Kidney epithelial cell (primary cell): ENCODE results near the gene STK32B. TPM values are rescaled to one million over a fixed set of nuclear protein-coding genes. Genes with fewer than 3 reads are reported as not detected.
A peak's percentile ranks its signal among the peaks of the same experiment; 100 is the strongest.

Experiments
- DNase-seq: peaks from one replicate; pipeline ENCODE4 v3.0.0-alpha.2; 2010; ENCODE audit warnings: low read depth
- H3K27me3 ChIP-seq: 2 replicates; pipeline ENCODE4 v1.6.0; 2011; ENCODE audit warnings: low read length; ENCODE audit not compliant: control insufficient read depth, insufficient read depth
- H3K36me3 ChIP-seq: 2 replicates; pipeline ENCODE4 v1.5.1; 2011; ENCODE audit warnings: low read length; ENCODE audit not compliant: control insufficient read depth, insufficient read depth
- H3K4me3 ChIP-seq: 2 replicates; pipeline ENCODE4 v1.5.1; 2011; ENCODE audit warnings: low read depth, mild to moderate bottlenecking, control low read depth, low read length
- CTCF ChIP-seq: IDR thresholded peaks from 2 replicates; pipeline ENCODE4 v1.5.1; 2011; ENCODE audit warnings: mild to moderate bottlenecking, moderate library complexity, low read length, control low read depth, inconsistent platforms; ENCODE audit not compliant: insufficient read depth, poor library complexity, severe bottlenecking
- total RNA-seq: library from RNA; depleted of rRNA; stranded (reverse); fragments of >200 nt; gene quantifications from 2 replicates; pipeline ENCODE4 v1.2.3, GENCODE V29; 2015

STK32B gene
- total RNA-seq, 1 donor from 2014 or later = 3.6 TPM

- DNase-seq = no peak
- Histone ChIP-seq H3K36me3 (no peaks in the 10 kb centered on the region), H3K4me3 (no peak overlapping the region), H3K27me3 (no peaks in the 10 kb centered on the region)
- TF ChIP-seq CTCF = no peak
These were observed 323.3 kb downstream of the STK32B start for GRCh38 chr4:5374592-5374991.

DNA sequence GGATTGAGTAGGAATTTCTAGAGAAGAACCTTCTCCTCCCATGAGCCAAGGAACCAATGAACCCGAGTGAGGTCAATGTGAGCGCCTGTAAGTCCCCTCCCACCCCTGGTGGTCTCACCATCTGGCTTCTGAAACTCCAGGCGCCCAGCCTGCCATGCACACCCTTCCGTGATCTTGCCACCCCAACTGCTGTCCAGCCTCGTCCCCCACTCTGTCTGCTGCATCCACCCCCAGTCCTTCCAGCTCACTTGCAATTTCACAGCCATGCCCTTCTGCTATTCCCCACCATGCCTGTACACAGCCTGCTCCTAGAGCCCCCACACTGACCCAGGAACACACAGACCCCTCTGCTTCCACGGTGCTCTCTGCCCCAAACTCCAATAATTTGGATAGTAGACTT, 323.7 kb downstream of the STK32B start:
- Histone ChIP-seq H3K27me3 (no peaks in the 10 kb centered on the region), H3K36me3 (no peaks in the 10 kb centered on the region), H3K4me3 (no peak overlapping the region)
- no peak for DNase-seq
- TF ChIP-seq CTCF = no peak

GRCh38 chr4:5376015-5376414, 324.7 kb downstream of the STK32B start:
- no peak for DNase-seq
- H3K4me3 ChIP-seq = no peak overlapping the region
- no peaks in the 10 kb centered on the region for H3K36me3 ChIP-seq
- no peak for TF ChIP-seq CTCF
- H3K27me3 ChIP-seq = no peaks in the 10 kb centered on the region

GRCh38 chr4:5378002-5378401, 326.7 kb downstream of the STK32B start:
- no peaks in the 10 kb centered on the region for H3K27me3 ChIP-seq
- no peak overlapping the region for H3K4me3 ChIP-seq
- no peak for DNase-seq
- H3K36me3 ChIP-seq = no peaks in the 10 kb centered on the region
- TF ChIP-seq CTCF = peak; percentile 26

- DNase-seq = no peak
- Histone ChIP-seq H3K36me3 (no peaks in the 10 kb centered on the region), H3K27me3 (no peaks in the 10 kb centered on the region), H3K4me3 (no peak overlapping the region)
- TF ChIP-seq CTCF = no peak
These were observed 328.6 kb downstream of the STK32B start for GRCh38 chr4:5379895-5380294.

DNA sequence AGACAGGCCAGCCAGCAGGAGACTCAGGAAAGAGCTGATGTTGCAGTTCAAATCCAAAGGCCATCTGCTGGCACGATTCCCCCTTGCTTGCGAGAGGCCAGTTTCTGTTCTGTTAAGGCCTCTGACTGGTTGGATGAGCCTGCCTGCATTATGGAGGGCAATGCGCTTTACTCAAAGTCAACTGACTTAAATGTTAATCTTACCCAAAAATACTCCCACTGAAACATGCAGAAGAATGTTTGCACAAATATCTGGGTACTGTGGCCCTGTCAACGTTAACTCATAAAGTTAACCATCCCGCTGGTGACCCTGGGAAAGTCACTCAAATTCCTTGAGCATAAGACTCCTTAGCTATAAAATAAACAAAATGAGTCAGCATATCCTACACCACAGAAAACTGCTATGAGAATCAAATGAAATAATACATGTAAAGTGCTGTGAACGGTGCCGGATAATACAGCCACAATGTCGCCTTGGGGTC, 330.7 kb downstream of the STK32B start:
- Histone ChIP-seq H3K4me3 (no peak overlapping the region), H3K36me3 (no peaks in the 10 kb centered on the region), H3K27me3 (no peaks in the 10 kb centered on the region)
- no peak for TF ChIP-seq CTCF
- no peak for DNase-seq
